Activated CD4-positive, alpha-beta T cell treated with anti-CD3 and anti-CD28 coated beads, Interleukin-2, amount 10 ng/mL, durations not matched to agents 7 days and 5 days (primary cell): ENCODE results near the gene RPN2. TPM values are rescaled to one million over a fixed set of nuclear protein-coding genes. Genes with fewer than 3 reads are reported as not detected.

Experiments used
- CTCF ChIA-PET: fragments of 350-600 bp; sonication (Branson Sonifier 250); formaldehyde crosslinking; loops from one replicate; lab custom pipeline; 2021; ENCODE audit warnings: antibody characterized with exemption; lab: Charles Lee
- POLR2A ChIA-PET: fragments of 350-600 bp; sonication (Branson Sonifier 250); formaldehyde crosslinking; loops from one replicate; lab custom pipeline; 2021; ENCODE audit warnings: antibody characterized with exemption; lab: Charles Lee
- DNase-seq: peaks from one replicate; pipeline ENCODE4 v3.0.0-alpha.2; 2020
- H3K27ac Mint-ChIP-seq: one replicate; pipeline ENCODE4 v1.8.0; 2021; ENCODE audit warnings: mild to moderate bottlenecking, moderate library complexity, mixed read lengths
- H3K27me3 Mint-ChIP-seq: one replicate; pipeline ENCODE4 v1.8.0; 2021; ENCODE audit warnings: mixed read lengths
- H3K36me3 Mint-ChIP-seq: one replicate; pipeline ENCODE4 v1.8.0; 2021; ENCODE audit warnings: low read depth, mixed read lengths
- H3K4me1 Mint-ChIP-seq: one replicate; pipeline ENCODE4 v1.8.0; 2021; ENCODE audit warnings: mixed read lengths
- H3K4me3 Mint-ChIP-seq: one replicate; pipeline ENCODE4 v1.8.0; 2021; ENCODE audit warnings: mild to moderate bottlenecking, moderate library complexity, mixed read lengths
- H3K9me3 Mint-ChIP-seq: one replicate; pipeline ENCODE4 v1.8.0; 2021; ENCODE audit warnings: mixed read lengths
- total RNA-seq, 2 experiments: library from RNA; stranded (reverse); gene quantifications; one replicate each; pipeline ENCODE4 v1.2.3, GENCODE V29; 2021

Gene RPN2
- total RNA-seq, 2 experiments from 2014 or later, result 154 to 176 TPM

DNA sequence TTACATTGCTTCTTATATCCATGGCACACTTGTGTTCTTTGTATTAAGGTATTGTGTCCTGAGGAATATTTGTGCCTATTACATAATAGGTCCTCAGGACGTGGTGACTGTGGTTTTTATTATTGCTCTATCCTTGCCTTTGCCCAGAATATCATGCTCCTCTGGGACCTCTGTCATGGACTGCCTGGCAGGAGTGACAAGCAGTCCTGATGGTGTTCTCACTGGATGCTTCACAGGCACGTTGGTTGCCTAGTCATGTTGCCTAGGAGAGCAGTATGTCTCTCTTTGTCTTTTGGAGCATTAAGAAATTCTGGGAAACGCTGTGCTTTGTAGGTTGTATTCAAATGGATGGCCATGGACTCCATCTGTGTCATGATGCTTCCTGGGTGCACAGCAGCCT is 24.9 kb downstream of the RPN2 start:
- peaks cover 2% of the 10 kb centered on the region for H3K4me1 Mint-ChIP-seq
- no peak overlapping the region for H3K27ac Mint-ChIP-seq
- H3K4me3 Mint-ChIP-seq, result no peak overlapping the region
- no peaks in the 10 kb centered on the region for H3K9me3 Mint-ChIP-seq
- no peaks in the 10 kb centered on the region for H3K27me3 Mint-ChIP-seq
- no peak for DNase-seq
- H3K36me3 Mint-ChIP-seq, result peaks cover 61% of the 10 kb centered on the region
- ChIA-PET POLR2A (no interaction called here), CTCF (interaction anchor here (1.0 to 2.2 kb wide), 2 partner anchors 8 to 12 kb away, joined by 3 to 8 read pairs; no protein-coding TSS in a partner anchor)

DNA sequence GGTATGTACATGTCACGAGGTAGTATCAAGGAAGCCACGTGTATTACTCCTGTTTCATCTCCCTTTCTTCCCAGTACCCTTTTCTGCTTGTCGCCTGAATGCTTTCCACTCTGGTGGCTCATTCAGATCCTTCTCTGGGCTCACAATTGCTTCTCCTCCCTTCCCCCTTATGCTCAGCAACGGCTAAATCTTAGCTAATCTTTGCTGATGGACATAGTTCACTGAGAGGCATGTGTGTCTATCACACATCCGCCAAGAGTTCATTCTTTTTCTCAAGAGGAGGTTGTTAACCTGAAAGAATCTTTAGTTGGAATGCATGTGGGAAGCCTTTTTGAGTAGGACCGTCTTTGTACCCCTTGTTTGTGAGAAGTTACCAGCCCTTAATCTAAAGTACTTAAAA is 26.0 kb downstream of the RPN2 start:
- Mint-ChIP-seq H3K4me1 (peaks cover 2% of the 10 kb centered on the region), H3K27me3 (no peaks in the 10 kb centered on the region), H3K27ac (no peak overlapping the region), H3K36me3 (peaks cover 61% of the 10 kb centered on the region), H3K9me3 (no peaks in the 10 kb centered on the region), H3K4me3 (no peak overlapping the region)
- CTCF ChIA-PET, result interaction anchor here (1.0 kb wide), 1 partner anchor 10 kb away, joined by 3 read pairs; no protein-coding TSS in a partner anchor
- DNase-seq, result no peak
- POLR2A ChIA-PET, result no interaction called here

DNA sequence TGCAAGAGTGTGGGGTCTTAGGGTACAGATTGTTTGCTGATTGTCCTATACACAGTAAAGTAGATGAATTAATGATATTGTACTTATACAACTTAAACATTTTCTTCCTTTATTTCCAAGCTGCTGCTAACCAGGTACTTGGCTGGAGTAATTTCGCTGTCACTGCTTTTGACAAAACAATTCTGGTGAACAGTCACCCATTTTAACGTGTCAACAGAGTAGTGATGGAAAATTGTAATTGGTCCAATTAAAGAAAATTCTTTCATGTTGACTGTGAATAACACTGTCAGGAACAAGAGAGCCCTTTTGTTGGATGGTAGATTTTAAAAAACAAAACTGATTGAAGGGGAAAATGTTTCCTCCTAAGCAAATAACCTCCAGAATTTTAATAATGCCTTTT is 26.7 kb downstream of the RPN2 start:
- H3K27me3 Mint-ChIP-seq, result no peaks in the 10 kb centered on the region
- POLR2A ChIA-PET, result no interaction called here
- H3K4me1 Mint-ChIP-seq, result no peaks in the 10 kb centered on the region
- no peak overlapping the region for H3K4me3 Mint-ChIP-seq
- H3K27ac Mint-ChIP-seq, result no peak overlapping the region
- CTCF ChIA-PET, result no interaction called here
- H3K9me3 Mint-ChIP-seq, result no peaks in the 10 kb centered on the region
- H3K36me3 Mint-ChIP-seq, result peaks cover 55% of the 10 kb centered on the region
- no peak for DNase-seq

DNA sequence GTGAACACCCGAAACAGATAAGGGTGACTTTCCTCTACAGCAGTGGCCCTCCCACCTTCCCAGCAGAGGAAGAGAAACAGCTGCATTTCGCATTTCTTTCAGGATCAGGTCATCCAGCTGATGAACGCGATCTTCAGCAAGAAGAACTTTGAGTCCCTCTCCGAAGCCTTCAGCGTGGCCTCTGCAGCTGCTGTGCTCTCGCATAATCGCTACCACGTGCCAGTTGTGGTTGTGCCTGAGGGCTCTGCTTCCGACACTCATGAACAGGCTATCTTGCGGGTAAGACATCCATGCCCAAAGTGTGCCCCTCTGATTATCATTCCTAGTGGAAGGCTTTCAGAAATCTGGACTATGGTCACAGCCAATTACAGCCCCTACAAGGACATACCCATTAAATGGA is 28.0 kb downstream of the RPN2 start:
- no peak for DNase-seq
- Mint-ChIP-seq H3K4me3 (no peak overlapping the region), H3K9me3 (no peaks in the 10 kb centered on the region), H3K36me3 (peaks cover 45% of the 10 kb centered on the region), H3K4me1 (no peaks in the 10 kb centered on the region), H3K27ac (no peak overlapping the region), H3K27me3 (no peaks in the 10 kb centered on the region)
- CTCF ChIA-PET, result interaction anchor here (0.7 kb wide), 1 partner anchor 80 kb away, joined by 3 read pairs; no protein-coding TSS in a partner anchor
- POLR2A ChIA-PET, result no interaction called here

DNA sequence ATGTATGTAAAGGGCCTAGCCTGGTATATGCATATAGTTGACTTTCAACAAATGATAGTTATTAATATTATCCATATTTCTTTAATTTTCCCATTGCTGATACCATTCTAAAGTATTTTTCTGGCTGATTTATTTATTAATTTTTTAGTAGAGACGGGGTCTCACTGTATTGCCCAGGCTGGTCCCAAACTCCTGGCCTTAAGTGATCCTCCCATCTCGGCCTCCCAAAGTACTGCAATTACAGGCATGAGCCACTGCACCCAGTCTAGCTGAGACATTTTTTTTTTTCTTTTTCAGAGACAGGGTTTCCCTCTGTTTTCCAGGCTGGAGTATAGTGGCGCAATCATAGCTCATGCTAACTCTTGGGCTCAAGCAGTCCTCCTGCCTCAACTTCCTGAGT is 30.1 kb downstream of the RPN2 start:
- no peak overlapping the region for H3K4me3 Mint-ChIP-seq
- ChIA-PET CTCF (interaction anchor here (0.5 to 0.8 kb wide), 3 partner anchors 11 to 248 kb away, joined by 3 to 4 read pairs (median 3); no protein-coding TSS in a partner anchor), POLR2A (no interaction called here)
- H3K9me3 Mint-ChIP-seq, result no peaks in the 10 kb centered on the region
- no peak overlapping the region for H3K27ac Mint-ChIP-seq
- no peaks in the 10 kb centered on the region for H3K27me3 Mint-ChIP-seq
- H3K4me1 Mint-ChIP-seq, result no peaks in the 10 kb centered on the region
- H3K36me3 Mint-ChIP-seq, result peaks cover 48% of the 10 kb centered on the region
- no peak for DNase-seq

DNA sequence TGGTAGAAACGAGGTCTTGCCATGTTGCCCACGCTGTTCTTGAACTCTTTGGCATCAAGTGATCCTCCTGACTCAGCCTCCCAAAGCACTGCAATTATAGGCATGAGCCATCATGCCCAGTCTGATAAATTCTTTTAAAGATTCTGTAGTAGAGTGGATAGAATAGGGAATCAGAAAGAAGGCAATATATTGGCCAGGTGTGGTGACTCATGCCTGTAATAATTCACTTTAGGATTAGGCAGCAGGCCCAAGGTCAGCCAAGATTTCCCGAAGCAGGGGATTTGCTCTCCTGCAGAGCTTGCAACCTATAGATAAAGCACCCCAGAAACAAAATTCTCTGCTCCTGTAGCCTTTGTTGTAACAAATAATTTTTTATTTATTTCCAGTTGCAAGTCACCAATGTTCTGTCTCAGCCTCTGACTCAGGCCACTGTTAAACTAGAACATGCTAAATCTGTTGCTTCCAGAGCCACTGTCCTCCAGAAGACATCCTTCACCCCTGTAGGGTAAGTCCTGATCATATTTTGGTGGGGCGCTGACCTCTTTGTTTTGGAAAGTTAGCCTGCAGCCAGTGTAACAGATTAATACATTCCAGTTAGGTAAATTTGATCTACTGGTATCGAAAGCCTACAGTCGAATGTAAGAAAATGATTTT is 30.7 kb downstream of the RPN2 start:
- CTCF ChIA-PET, result interaction anchor here (0.7 to 0.8 kb wide), 2 partner anchors 10 to 125 kb away, joined by 3 to 4 read pairs; no protein-coding TSS in a partner anchor
- Mint-ChIP-seq H3K4me1 (no peaks in the 10 kb centered on the region), H3K27me3 (no peaks in the 10 kb centered on the region), H3K9me3 (no peaks in the 10 kb centered on the region), H3K27ac (no peak overlapping the region), H3K36me3 (peaks cover 46% of the 10 kb centered on the region), H3K4me3 (no peak overlapping the region)
- POLR2A ChIA-PET, result no interaction called here
- no peak for DNase-seq

DNA sequence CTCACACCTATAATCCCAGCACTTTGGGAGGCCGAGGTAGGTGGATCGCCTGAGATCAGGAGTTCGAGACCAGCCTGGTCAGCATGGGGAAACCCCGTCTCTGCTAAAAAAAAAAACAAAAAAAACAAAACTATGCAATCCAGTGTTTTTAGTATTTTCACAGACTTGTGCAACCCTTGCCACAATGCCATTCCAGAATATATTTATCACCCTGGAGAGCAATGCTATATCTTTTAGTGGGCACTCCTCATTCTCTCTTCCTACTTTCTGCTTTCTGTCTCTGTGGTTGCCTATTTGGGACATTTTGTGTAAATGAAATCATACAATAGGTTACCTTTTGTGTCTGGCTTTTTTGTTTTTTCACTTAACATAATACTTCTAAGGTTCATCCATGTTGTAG is 39.3 kb downstream of the RPN2 start:
- H3K4me3 Mint-ChIP-seq, result no peak overlapping the region
- H3K27ac Mint-ChIP-seq, result no peak overlapping the region
- H3K27me3 Mint-ChIP-seq, result no peaks in the 10 kb centered on the region
- no peaks in the 10 kb centered on the region for H3K9me3 Mint-ChIP-seq
- peaks cover 40% of the 10 kb centered on the region for H3K36me3 Mint-ChIP-seq
- CTCF ChIA-PET, result no interaction called here
- POLR2A ChIA-PET, result interaction anchor here (0.9 kb wide), 1 partner anchor 124 kb away, joined by 3 read pairs; no protein-coding TSS in a partner anchor
- H3K4me1 Mint-ChIP-seq, result no peaks in the 10 kb centered on the region
- no peak for DNase-seq

DNA sequence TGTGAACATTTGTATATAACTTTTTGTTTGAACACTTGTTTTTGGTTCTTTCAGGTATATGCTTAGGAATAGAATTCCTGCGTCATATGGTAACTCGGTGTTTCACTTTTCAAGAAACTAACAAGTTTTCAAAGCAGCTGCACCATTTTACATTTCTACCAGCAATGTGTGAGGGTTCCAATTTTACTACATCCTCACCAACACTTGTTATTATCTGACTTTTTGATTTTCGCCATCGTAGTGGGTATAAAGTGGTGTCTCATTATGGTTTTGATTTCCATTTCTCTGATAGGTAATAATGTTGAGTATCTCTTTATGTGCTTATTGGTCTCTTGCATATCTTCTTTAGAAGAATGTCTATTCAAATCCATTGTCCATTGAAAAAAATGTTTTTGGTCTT is 39.8 kb downstream of the RPN2 start:
- POLR2A ChIA-PET, result no interaction called here
- no peaks in the 10 kb centered on the region for H3K4me1 Mint-ChIP-seq
- H3K27ac Mint-ChIP-seq, result no peak overlapping the region
- H3K9me3 Mint-ChIP-seq, result no peaks in the 10 kb centered on the region
- no peaks in the 10 kb centered on the region for H3K27me3 Mint-ChIP-seq
- CTCF ChIA-PET, result no interaction called here
- DNase-seq, result no peak
- peaks cover 40% of the 10 kb centered on the region for H3K36me3 Mint-ChIP-seq
- no peak overlapping the region for H3K4me3 Mint-ChIP-seq

DNA sequence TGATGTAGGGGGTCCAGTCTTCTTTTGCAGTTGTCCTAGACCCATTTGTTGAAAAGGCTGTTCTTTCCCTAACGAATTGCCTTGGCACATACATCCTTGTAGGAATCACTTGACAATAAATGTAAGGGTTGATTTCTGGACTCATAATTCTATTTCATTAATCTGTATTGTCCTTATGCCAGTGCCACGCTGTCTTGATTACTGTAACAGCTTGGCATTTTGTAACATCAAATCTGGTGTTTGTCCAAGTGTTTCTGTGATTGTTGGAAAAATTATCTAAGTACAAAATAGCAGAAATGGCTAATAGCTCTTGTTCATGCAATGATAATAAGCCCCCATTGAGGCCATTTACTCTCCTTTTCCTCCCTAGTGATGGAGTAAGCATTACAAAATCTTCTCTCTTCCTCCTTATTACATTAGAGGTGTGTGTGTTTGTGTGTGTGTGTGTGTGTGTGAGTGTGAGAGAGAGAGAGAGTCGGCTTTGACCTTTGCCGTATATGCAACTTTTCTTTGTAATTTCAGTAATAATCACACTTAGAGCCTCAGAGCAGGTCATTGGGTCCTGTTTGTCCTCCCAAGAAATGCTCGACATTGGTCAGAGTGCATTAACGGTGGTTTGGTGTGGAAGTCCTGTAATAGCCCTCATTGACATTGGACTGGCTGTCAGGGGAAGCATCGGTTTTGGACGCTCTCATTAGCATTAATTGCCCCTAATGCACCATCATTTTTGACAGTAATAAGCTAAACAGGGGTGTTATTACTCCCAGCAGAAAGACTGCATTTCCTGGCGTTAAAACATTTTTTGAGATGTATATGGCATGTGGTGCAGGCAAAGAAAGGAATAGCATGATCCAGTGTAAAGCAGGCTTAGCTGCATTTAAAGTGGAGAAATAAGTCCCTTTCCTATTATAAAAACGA is 40.9 kb downstream of the RPN2 start:
- POLR2A ChIA-PET, result no interaction called here

DNA sequence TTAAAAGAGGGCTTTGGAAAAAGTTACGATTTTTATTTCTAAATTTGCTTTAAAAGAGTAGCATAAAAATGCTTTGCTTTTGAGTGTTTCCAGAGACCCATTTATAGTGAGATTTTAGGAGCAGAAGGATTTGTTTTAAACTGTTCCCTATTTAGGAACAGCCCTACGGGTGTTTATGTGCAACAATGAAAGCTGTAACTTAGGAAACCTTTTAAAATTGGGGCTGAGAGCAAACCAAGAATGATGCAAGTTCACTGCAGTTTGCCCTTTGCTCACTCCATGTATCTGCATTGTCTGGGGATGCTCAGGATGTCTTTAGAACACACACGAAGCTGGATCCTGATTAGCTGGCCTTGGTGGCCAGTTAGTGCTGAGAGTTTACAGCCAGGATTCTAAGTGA is 41.6 kb downstream of the RPN2 start:
- H3K4me1 Mint-ChIP-seq, result no peaks in the 10 kb centered on the region
- peaks cover 45% of the 10 kb centered on the region for H3K36me3 Mint-ChIP-seq
- DNase-seq, result no peak
- CTCF ChIA-PET, result interaction anchor here (0.6 kb wide), 1 partner anchor 164 kb away, joined by 3 read pairs; no protein-coding TSS in a partner anchor
- H3K9me3 Mint-ChIP-seq, result no peaks in the 10 kb centered on the region
- H3K27me3 Mint-ChIP-seq, result no peaks in the 10 kb centered on the region
- POLR2A ChIA-PET, result interaction anchor here (0.6 kb wide), 1 partner anchor 95 kb away, joined by 4 read pairs; no protein-coding TSS in a partner anchor
- H3K27ac Mint-ChIP-seq, result no peak overlapping the region
- no peak overlapping the region for H3K4me3 Mint-ChIP-seq

More for the DNA sequence above, 40.9 kb downstream of the RPN2 start:
- Mint-ChIP-seq H3K27me3 (no peaks in the 10 kb centered on the region), H3K27ac (no peak overlapping the region), H3K4me1 (no peaks in the 10 kb centered on the region), H3K4me3 (no peak overlapping the region), H3K36me3 (peaks cover 43% of the 10 kb centered on the region), H3K9me3 (no peaks in the 10 kb centered on the region)
- CTCF ChIA-PET, result interaction anchor here (0.6 to 1.0 kb wide), 2 partner anchors 11 to 164 kb away, joined by 3 to 4 read pairs; no protein-coding TSS in a partner anchor
- no peak for DNase-seq

DNA sequence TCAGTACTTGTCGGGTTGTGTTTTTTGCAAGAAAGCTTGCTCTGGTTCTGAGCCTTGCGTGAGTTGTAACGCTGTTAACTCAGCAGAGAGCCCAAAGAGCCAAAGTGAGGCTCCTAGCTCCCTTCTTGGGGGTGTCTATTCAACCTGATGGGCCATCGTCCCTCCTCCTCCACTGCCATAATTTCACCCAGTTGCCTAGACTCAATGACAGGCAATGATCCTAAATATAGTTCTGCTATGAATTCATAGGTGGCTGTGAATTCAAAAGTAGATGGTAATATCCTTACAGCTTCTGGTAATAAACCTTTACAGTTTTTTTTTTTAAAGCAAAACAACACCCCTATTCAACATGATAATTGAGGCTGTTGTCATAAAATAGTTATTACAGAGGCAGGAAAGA is 43.0 kb downstream of the RPN2 start:
- Mint-ChIP-seq H3K36me3 (peaks cover 44% of the 10 kb centered on the region), H3K27me3 (no peaks in the 10 kb centered on the region), H3K27ac (no peak overlapping the region), H3K4me3 (no peak overlapping the region), H3K9me3 (no peaks in the 10 kb centered on the region), H3K4me1 (no peaks in the 10 kb centered on the region)
- no peak for DNase-seq
- CTCF ChIA-PET, result no interaction called here
- POLR2A ChIA-PET, result no interaction called here

DNA sequence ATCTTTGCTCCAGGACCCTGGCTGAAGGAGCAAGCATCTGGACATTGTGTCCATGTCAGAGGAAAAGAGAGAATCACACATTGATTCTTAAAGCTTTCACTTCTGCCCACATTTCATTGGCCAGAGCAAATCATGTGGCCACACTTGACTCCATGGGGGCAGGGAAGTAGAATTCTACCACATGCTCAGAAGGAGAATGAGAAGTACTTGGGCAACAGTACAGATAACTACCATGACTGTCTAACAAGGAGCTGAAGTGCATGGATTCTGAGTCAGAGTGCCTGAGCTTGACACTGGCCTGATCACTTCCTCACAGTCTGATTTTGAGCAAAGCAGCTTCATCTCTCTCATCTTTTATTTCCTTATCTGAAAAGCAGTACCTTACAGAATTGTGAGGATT is 43.9 kb downstream of the RPN2 start:
- Mint-ChIP-seq H3K4me1 (no peaks in the 10 kb centered on the region), H3K9me3 (no peaks in the 10 kb centered on the region), H3K36me3 (peaks cover 54% of the 10 kb centered on the region), H3K4me3 (no peak overlapping the region), H3K27me3 (no peaks in the 10 kb centered on the region), H3K27ac (no peak overlapping the region)
- POLR2A ChIA-PET, result no interaction called here
- no peak for DNase-seq
- CTCF ChIA-PET, result interaction anchor here (1.3 kb wide), 1 partner anchor 10 kb away, joined by 5 read pairs; no protein-coding TSS in a partner anchor
